GM18951 (cell line): ENCODE results near the gene IL17C.

ENCODE experiments used
- POLR2A ChIP-seq: IDR thresholded peaks from 4 replicates; pipeline ENCODE4 v1.6.1; 2011; ENCODE audit warnings: mild to moderate bottlenecking; ENCODE audit not compliant: insufficient read length, insufficient read depth; ENCODE audit errors: extremely low read depth
- in situ Hi-C: fragments of 300-500 bp; cut with MboI; formaldehyde crosslinking; loops from one replicate; pipeline ENCODE4 v1.12.0; 2022; ENCODE audit warnings: low sequenced_read_pairs, mixed read lengths, inconsistent platforms; ENCODE audit not compliant: unreplicated experiment

IL17C gene

DNA sequence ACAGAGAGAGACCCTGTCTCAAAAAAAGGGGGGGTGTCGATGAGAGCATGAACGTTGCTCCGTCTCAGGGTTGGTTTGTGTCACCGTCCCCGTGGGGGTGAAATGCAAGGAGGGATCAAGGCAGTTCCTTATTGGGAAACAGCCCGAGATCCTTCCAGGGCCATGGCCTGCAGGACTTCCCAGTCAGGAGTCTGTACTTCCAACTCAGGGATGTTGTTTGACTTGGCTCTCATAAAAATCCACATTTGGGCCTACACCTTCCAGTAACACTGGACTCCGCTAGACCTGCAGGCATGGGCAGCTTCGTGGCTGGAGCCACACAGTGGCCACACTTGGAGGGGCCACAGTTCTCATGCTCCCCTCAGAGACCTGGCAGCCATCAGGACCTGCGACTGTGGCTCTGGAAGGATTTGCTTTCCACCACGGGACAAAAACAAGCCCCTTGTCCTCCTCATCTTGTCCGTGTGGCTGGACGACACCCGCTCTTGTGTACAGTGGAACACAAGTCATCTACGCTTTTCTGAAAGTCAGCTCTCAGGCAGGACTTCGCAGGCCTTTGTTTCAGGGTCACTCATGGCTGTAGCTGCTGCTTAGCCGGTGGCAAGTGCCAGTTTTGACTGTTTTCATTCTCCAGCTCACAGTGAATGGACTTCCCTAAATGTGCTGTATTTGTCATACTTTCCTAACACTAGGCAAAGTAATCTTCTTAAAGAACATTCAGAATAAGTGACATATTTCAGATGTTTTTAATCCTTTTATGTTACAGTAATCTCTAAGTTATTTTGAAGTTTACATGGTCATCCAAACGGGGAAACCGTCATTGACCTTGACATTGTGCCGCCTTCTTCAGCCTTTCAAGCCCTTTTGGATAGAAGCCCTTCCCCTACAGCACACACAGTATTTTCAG is 24.2 kb upstream of the IL17C start:
- in situ Hi-C loops = no loop called here
- no peak for TF ChIP-seq POLR2A

DNA sequence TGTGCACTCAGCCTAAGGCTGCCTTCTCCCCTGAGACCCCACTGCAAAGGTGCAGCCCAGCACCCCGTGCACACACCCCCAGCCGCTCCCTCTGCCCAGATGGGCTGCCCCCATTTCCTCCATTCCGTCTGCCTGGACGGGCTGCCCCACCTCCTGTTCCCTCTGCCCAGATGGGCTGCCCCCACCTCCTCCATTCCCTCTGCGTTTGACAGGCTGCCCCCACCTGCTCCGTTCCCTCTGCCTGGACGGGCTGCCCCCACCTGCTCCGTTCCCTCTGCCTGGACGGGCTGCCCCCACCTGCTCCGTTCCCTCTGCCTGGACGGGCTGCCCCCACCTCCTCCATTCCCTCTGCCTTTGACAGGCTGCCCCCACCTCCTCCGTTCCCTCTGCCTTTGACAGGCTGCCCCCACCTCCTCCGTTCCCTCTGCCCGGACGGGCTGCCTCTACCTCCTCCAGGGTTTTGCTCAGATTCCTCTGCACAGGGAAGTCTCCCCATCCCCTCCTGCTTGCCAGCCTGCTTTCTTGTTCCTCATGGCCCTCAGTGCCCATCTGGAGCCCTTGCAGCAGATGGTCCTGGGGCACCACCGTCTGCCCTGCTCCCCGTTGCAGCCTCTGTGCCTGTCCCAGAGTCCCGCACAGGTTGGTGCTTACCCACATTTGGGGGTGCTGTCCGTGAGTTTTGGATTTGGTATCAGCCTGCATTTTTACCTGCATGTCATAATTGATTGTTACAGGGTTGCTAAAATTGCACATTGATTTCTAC is 23.4 kb upstream of the IL17C start:
- no peak for TF ChIP-seq POLR2A
- in situ Hi-C loops = no loop called here

GRCh38 chr16:88616320-88616719 is 22.1 kb upstream of the IL17C start:
- in situ Hi-C loops = no loop called here
- TF ChIP-seq POLR2A = no peak

- in situ Hi-C loops = no loop called here
- no peak for TF ChIP-seq POLR2A
Measured at GRCh38 chr16:88616736-88617135, 21.6 kb upstream of the IL17C start.

DNA sequence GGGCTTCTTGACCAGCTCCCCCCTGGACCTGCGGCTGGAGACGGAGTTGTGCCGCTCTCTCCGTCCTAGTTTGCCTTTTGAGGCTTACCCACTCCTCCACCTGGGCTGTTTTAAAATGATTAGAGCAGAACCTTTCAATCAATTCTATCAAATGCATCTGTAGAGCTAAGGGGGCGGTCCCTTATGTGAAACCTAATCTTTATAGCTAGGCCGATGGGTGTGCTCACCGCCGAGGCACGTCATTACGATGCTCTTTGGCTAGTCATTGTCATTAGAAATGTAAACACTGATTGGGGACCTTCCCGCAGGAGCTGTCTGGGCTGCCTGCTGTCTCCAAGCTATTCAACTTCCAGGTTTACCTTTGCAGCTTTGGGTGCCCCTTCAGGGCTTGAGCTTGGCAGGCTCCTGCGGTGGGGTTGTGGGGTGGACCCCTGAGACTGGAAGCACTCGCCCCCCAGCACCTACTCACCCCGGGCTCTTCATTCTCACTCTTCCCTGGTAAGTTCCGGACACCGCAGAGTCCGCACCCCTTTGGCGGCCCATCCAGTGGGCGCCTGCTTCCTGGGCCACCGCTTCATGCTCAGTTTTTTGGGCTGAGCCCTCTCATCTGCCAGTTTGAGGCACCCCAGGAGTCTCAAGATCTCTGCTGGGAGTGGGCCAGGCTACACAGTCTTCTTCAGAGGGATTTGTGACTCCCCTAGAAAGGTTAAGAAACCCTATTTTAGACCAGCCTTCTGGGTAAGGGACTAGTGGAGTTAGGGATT is 20.9 kb upstream of the IL17C start:
- TF ChIP-seq POLR2A = no peak
- in situ Hi-C loops = no loop called here

DNA sequence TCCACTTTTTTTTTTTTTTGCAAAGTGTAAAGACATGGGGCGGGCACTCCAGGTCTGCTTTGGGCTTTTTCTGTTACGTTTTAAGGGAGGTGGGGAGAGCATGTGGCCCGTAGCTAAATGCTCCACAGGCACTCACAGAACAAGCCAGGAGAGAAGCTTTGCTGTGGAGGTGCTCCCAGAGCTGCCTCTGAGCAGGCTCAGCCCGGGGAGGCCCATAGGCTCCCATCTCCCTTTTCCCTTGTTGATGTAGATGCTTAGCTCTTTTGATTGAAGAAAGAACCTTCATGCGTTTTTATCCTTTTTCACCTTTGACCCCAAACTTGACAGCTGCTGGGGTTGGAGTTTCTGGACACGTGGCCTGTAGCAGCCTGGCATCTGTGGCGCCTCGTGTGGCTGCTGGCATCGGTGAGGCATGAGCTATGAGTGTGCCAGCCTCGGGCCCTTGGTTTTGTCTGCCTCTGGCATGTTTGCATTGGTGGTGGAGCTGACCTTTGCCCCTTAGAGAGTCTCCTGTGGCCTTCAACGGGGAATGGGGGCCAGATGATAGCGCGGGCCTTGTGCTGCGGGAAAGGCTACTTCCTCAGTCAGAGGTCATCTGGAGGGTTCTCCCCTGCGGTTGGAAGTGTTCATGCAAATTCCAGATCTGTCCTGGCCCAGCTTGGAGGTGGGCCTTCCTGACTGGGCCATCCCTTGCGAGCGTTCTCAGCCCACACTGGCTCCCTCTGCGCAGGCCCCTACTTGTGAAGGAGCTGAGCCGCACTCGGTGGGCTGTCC is 20.0 kb upstream of the IL17C start:
- TF ChIP-seq POLR2A = no peak
- in situ Hi-C loops = no loop called here

DNA sequence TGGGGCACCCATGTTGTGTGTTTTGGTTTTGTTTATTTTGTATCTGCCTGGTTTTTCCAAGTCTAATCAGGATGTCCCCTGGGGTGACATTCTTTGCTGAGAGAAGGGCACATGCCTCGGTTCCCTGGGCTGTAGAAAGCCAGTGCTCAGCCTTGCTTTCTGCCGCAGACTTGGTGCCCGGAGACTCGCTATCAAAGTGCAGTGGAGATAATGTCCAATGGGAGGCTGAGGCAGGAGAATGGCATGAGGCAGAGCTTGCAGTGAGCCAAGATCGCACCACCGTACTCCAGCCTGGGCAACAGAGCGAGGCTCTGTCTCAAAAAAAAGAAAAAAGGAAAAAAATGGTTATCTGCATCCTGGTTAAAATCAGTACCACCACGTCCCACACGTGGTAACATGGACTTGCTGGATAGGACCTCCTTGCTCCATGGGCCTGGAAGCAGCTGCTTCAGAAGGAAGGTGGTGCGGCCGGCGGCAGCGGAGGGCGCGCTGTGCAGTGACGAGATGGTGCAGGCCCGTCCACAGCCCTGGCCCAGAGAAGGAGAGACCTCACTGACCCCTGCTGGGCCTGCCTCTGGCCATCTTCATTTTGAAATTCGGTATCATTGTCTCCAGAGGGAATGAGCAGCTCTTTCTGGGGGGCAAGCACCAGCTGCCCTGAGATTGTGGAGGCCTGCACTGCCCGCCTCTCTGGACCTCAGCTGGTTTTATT is 19.3 kb upstream of the IL17C start:
- TF ChIP-seq POLR2A = no peak
- in situ Hi-C loops = no loop called here

DNA sequence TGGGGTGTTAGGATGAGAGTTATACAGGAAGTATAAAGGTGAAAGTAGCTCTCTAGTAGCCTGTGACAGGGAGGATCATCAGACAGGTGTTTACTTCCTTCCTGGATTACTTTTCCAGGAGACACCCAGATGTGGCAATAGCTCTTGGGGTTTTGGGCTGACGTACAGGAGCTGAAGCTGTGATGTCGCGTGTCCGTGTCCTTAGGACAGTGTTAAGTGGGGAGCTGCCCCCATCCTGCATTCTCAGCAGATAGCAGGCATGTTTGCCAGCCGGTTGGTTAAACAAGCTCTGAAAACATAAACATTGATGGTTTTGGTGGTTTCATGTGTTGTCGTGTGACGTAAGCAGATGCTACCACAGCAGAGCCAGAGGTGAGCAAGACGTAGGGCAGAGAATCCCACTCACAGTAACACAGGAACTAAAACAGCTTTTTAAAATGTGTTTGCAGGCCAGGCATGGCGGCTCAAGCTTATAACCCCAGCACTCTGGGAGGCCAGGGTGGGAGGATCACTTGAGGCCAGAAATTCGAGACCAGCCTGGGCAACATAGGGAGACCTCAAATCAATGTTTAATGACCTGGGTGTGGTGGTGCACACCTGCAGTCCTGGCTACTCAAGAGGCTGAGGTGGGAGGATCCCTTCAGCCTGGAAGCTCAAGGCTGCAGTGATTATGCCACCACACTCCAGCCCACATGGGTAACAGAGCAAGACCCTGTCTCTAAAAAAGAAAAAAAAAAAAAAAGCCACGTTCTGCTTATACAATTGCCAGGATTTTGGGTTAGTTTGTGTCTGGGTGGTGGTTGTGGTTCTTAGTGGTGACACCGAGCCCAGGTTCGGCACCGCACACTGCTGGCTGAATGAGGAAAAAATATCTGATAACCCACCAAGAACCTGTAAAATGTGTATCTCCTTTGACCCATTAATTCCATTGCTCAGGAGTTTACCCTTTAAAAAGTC is 18.2 kb upstream of the IL17C start:
- no peak for TF ChIP-seq POLR2A
- in situ Hi-C loops = no loop called here

DNA sequence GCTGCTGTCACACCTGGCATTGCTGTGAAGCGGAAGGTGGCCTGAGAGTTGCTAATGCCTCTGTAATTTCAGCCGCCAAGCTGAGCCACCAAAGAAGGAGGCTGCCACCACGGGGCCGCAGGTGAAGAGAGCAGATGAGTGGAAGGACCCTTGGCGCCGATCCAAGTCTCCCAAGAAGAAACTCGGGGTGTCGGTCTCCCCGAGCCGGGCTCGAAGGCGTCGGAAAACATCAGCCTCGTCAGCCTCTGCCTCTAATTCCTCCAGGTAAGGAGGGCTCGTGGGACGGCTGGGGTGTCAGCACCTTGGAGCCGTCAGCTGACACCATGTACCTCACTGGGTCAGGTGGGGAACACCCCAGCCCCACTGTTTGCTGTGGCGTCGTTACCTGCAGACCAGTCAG is 16.2 kb upstream of the IL17C start:
- in situ Hi-C loops = no loop called here

DNA sequence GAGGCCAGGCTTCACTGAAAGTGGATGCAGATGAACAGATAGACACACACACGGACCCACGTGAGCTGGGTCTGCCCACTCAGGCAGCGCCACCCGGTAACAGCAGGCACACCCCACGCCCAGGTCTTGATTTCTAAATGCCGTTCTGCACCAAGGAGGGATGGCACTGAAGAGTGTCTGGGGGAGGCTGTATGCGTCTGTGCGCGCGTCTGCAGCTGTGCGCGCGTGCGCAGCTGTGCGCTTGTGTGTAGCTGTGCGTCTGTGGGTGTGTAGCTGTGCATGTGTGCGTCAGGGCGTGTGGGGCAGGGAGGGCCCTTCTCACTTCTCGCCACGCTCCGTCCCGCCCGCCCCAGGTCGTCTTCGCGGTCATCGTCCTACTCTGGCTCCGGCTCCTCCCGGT is 15.5 kb upstream of the IL17C start:
- in situ Hi-C loops = no loop called here
- no peak for TF ChIP-seq POLR2A

More for the DNA sequence above, 16.2 kb upstream of the IL17C start:
- no peak for TF ChIP-seq POLR2A

- TF ChIP-seq POLR2A = no peak
- in situ Hi-C loops = no loop called here
Measured at GRCh38 chr16:88623858-88624257, 14.5 kb upstream of the IL17C start.
